ENCODE measurements around the gene HIBADH. TPM values are rescaled to one million over a fixed set of nuclear protein-coding genes. Genes with fewer than 3 reads are reported as not detected.
"Not testable (repeated sequence)": the region's sequence is repeated elsewhere in the genome, so short reads cannot be mapped to it uniquely, and the experiment has no call there.

The HIBADH gene
- total RNA-seq, 1 donor from 2014 or later = 33.7 TPM

DNA sequence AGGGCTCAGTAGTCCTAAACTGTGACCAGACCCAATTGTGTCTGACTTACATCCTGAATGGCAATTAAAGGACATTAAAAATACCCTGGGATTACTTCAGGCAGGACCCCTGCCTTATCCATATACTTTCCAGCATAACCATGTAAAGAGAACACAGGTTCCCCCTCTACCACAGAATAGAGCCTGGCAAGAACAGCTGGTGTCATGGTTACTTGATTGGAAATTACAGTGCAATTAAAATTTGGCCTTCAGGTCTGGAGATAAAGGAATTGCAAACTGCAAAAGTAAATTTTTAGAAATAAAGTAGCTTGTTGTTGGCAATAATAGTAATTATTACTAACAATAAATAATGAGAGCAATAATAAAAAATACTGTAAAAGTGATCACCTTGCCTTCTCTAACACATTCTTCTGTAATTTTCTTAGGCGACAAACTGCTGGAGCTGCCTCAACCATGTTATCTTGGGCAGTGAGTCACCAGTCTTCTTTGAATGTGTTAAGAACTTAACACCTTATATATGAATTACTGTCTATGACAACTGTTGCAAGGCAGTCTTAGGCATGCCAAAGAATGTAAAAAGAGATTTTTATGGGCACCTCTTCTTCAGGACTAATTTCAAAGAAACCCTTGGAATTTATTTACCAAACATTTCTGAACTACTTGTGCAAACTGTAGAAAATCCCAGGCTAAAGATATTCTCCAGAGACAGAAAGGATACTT, 53.7 kb downstream of the HIBADH start:
- intact Hi-C loops (cut with DNase I) = no loop called here
- DNase-seq (ENCODE audit: low spot score) = no peak
- ATAC-seq = no peak

DNA sequence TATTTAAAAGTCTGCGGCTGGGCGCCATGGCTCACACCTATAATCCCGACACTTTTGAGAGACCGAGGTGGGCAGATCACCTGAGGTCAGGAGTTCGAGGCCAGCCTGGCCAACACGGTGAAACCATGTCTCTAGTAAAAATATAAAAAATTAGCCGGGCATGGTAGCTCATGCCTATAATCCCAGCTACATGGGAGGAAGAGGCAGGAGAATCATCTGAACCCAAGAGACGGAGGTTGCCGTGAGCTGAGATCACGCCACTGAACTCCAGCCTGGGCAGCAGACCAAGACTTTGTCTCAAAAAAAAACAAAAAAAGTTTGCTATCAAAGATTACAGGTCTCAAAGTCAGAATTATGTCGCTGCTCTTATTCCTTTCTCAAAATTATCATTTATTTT, 55.5 kb downstream of the HIBADH start:
- intact Hi-C loops (cut with DNase I) = no loop called here
- no peak for ATAC-seq
- no peak for DNase-seq (ENCODE audit: low spot score)

DNA sequence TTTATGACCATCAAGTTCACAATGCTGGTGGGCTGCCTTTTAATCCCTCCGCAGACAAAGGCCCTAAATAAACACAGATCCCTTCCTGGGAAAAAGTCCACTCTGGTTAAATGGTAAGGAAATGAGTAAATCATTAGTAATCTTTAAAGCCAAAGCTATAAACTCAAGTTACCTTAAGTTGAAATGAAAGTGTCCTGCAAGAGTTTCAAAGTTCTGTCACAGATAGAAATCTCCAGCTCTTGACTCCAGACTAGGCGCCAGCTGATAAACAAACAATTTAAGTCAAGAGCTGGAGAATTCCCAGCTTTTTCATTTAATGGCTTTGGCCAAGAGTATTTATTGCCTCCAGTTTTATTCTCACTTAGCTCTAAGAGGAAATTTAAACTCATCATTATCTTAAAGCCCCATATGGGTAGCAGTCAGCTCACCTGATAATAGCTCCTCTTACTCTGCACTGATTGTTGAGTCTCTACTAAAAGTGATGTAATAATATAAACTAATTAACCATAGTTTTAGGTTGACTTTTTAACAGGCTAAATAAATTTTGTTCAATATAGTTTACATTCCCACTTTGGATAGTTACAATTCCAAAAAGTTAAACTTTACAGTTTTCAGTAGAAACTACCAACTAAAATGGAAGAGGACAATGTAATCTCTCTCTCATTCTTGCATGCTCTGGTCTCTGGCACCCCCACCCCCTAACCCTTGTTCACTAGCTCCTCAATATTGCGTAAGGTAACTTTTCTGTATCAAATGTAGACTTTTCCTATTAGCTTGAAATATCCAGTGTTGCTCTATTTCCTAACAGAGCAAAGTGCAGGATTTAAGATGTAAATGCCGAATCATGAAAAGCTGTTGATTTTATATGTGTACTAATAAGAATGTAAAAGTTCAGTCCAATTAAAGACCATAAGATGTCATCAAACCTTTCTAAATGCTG, 56.1 kb downstream of the HIBADH start:
- DNase-seq (ENCODE audit: low spot score) (no peak), ATAC-seq (no peak)
- intact Hi-C loops (cut with DNase I) = no loop called here

DNA sequence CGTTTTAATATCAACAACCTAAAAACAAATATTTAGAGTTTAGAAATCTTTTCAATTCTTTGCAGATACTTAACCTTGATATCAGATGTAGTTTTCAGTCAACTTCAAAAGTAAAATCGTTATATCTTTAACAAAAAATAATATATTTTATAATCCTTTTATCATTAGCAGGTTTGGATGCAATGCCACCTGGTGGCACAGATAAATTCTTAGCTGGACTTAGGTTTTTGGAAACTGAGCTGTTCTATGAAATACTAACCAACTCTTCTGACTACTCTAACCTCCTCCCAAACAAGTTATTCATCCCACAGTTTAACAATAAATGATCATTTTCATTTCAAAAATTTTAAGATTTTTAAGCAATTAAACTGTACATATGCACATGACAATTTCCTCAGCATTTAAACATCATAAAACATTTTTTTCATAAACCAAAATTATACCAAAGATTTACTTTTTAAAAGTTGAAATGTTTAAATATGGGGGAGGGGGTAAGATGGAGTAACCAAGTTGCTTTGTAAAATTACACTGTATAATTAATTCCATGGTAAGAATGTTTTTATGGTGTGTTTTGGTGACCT, 56.9 kb downstream of the HIBADH start:
- ATAC-seq = no peak
- intact Hi-C loops (cut with DNase I) = no loop called here
- no peak for DNase-seq (ENCODE audit: low spot score)

DNA sequence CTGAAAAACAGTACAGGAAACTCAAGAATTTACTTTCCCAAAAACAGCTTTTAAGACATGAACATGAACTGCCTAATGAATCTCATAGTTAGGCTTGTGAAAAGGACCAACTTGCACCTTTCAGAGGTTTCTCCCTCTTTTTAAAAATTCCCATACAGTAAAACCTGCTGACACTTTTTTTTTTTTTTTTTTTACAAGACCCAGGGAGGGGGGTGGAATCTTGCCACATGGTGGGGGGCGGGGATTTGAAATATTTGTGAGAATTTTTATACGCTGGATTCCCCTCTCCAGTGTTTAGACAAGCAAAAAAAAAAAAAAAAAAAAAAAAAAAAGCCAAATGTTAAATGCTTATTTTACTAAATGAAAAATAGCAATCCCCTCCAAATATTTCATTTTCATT, 57.4 kb downstream of the HIBADH start:
- DNase-seq (ENCODE audit: low spot score) = no peak
- no peak for ATAC-seq
- intact Hi-C loops (cut with DNase I) = no loop called here

DNA sequence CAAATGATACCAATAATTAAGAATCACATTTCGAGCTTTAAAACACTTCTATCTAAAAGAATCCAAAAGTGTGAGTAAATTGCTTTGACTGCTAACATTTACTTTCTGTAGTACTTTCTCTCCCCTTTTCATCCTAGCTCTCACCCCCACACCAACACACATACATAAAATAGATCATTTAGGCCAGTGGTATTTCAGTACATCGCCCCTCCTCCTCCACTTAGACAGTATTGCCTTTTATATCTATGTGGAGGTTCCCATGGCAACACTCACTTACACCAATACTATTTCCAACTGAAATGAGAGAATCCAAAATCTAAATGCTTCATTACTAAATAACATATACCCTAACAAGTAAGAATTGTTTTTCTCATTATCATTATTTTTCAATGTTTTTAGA, 58.9 kb downstream of the HIBADH start:
- ATAC-seq = no peak
- DNase-seq (ENCODE audit: low spot score) = no peak
- intact Hi-C loops (cut with DNase I) = loop anchor here (5.0 kb wide), 1 partner anchor 378 kb away; no protein-coding TSS in a partner anchor

DNA sequence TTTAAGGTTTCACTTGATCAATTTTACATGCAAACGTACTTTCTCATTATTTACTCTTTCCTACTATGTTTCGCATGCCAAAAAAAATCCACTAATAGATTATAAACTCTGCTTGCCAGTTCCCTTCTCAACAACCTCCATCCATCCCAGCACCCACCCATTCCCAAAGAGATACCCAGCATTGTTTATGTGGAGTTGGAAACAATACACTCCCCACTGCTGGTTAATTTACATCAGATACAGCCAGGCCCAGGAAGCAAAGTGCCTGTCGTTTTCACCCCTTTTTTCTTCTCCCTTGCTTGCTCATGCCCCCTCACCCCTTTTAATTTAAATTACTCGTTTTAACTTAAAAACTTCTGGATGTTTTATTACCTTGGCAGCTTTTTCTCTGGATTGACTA, 59.9 kb downstream of the HIBADH start:
- intact Hi-C loops (cut with DNase I) = loop anchor here (5.0 kb wide), 1 partner anchor 380 kb away; no protein-coding TSS in a partner anchor
- ATAC-seq = no peak

DNA sequence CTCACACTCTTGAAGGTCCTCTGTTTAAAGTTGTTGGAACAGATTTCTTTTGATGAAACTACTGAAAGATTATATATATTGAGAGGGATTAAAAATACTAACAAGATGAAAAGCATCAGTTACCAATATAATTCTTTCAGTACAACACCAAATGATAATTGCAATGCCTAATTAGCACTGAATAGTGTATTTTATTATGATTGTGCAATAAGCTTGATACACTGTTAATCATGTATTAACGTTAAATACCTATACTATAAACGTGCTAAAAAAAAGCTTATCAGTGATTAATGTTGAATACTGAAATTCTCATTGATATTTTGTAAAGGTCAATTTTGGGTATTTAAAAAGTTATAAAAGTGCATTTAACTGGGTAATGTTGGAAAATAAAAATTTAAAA, 61.5 kb downstream of the HIBADH start:
- ATAC-seq (no peak), DNase-seq (ENCODE audit: low spot score) (no peak)
- intact Hi-C loops (cut with DNase I) = loop anchor here (5.0 kb wide), 1 partner anchor 381 kb away; no protein-coding TSS in a partner anchor

More for the DNA sequence above, 59.9 kb downstream of the HIBADH start:
- DNase-seq (ENCODE audit: low spot score) = no peak

DNA sequence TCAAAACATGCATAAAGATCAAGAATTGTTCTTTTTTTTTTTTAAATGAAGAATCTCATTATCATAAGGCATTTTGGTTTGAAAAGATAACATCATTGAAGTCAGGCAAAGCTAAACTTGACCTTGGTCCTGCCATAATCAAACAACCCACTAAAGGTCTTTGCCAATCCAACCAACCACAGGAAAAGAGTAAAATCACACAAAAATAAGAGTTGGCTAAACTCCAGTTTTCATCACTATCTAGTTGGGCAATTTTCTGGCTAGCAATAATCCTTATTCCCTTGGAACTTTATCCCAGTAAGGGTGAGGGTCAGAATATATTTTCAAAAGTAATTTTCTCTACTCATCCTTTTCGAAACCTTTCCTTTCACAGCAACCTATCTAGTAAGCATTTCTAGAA, 62.4 kb downstream of the HIBADH start:
- ATAC-seq (no peak), DNase-seq (ENCODE audit: low spot score) (no peak)
- intact Hi-C loops (cut with DNase I) = loop anchor here (5.0 kb wide), 1 partner anchor 382 kb away; no protein-coding TSS in a partner anchor

DNA sequence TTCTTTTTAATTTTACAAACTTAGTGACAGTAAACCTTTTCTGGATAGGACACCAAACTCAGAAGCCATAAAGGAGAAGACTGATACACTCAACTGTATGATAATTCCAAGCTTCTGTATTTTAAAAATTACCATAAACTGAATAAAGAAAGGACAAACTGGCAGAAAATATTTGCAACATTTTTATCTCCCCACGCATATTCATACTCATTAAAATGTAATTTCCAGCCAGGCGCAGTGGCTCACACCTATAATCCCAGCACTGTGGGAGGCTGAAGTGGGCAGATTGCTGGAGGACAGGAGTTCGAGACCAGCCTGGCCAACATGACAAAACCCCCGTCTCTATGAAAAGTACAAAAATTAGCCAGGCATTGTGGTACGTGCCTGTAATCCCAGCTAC, 67.7 kb downstream of the HIBADH start:
- DNase-seq (ENCODE audit: low spot score) (no peak), ATAC-seq (no peak)
- intact Hi-C loops (cut with DNase I) = no loop called here

DNA sequence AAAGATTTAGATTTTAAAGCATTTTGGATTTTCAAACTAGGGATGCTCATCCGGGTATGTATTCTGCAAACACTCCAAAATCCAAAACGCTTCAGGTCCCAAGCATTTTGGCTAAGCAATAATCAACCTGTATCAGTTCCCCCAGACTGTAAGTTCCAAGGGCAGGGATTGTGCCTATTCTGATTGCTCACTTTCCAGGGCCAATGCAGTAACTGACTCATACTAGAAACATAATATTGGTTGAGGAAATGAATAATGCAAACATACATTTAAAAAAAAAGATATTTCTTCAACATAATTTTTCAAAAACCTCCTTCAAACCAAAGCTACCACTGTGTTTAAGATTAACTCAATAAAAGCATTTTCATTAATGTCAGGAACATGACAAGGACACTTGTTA, 69.5 kb downstream of the HIBADH start:
- DNase-seq (ENCODE audit: low spot score) = no peak
- no peak for ATAC-seq
- intact Hi-C loops (cut with DNase I) = no loop called here

DNA sequence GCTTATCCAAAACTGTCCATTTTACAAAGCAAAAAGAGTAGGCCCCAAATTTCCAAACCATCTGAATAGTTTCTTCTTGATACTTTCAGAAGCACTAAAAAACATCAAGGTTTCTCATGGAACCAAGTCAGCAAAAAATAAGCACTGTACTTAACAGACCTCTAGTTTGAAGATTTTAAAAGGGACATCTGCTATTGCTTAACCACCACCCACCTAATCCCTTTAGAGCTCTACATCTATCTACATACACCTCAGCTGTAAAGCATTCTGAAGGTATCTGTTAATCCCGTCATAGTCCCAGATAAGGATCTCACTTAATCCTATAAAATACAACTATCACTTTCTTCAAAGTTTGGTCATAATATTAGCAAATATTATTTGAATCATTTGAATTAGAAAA, 72.3 kb downstream of the HIBADH start:
- intact Hi-C loops (cut with DNase I) = no loop called here
- ATAC-seq (no peak), DNase-seq (ENCODE audit: low spot score) (no peak)

DNA sequence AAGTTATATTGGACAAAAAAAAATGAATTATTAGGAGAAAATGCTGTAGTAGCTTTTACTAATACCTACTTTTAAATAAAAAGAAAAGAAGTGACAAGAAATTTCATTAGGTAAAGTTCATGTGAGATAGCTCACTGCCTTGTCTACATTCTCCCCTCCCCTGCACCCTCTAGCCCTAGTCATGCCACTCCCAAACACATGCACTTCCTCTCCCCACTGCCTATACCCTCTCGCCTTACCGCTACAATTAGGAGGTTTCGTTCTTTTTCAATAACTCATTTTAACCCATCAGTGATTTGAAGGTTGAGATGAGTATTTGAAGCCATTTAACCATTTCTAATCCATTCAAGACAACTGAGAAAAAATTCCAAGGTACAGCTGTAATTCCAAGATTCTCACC, 75.3 kb downstream of the HIBADH start:
- intact Hi-C loops (cut with DNase I) = no loop called here
- ATAC-seq = no peak
- DNase-seq (ENCODE audit: low spot score) = no peak

DNA sequence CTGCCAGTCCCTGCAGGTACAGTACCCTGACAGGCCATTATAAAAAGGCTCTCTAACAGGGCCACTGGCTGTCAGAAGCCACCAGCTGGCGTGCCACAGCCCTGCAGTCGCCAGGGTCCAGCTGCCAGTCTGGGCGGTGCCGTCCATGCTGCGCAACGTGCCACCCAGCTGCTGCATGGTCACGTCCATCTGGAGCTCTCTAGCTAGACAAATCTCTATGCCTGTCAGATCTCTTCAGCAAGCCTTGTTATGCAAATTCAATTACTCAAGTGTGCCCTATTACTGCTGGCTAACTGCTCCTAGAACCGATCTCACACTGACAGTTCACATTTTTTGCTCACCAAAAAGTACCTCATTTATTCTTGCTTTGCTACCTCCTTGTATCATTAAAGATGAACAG, 75.9 kb downstream of the HIBADH start:
- DNase-seq (ENCODE audit: low spot score) = no peak
- ATAC-seq = no peak
- intact Hi-C loops (cut with DNase I) = no loop called here

DNA sequence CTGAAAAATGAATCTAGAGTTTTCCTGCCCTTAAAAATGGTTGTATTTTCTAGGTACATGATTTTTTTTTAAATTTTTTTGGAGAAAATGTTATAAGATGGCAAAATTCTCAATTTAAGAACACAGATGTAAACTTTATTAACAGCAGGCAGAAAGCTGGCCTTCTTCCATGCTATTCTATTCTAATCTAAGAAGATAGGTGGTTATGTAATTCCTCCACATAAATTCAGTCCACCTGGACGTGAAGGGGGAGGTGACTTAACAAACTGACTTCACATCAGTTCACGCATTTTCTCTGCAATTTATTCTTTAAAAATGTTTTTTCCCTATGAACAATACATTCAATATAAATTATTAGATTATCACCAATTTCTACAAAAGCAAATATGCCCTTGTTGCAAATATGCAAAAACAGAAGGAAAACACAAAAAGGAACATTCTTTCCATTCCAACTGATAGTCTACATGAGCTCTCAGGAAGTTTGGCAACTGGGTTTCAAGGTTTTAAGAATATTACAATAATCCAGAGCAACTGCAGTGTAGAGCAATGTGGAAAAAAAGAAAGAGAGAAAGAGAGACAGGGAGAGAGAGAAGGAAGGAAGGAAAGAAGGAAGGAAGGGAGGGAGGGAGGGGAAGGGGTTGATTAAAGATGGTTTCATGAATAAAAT, 76.8 kb downstream of the HIBADH start:
- DNase-seq (ENCODE audit: low spot score) (no peak), ATAC-seq (no peak)
- intact Hi-C loops (cut with DNase I) = no loop called here

DNA sequence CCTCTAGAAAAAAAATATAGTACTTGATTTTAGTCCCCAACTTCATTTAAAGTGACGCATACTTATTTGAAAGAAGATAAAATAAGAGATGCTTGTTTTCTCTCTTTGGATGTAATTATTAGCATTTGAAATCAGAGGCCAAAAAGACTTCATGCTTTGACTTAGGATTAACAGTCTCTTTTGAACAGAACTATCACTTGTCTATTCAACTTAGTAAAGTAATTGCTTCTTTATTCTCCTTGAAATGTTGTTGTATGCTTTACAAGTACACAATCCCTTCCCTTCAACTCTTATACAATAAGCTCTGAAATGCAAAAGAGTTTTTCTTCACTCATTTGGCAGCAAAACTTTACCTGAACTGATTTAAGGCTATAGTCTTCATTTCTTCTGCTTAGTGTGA, 80.8 kb downstream of the HIBADH start:
- DNase-seq (ENCODE audit: low spot score) = no peak
- intact Hi-C loops (cut with DNase I) = no loop called here
- ATAC-seq = no peak

DNA sequence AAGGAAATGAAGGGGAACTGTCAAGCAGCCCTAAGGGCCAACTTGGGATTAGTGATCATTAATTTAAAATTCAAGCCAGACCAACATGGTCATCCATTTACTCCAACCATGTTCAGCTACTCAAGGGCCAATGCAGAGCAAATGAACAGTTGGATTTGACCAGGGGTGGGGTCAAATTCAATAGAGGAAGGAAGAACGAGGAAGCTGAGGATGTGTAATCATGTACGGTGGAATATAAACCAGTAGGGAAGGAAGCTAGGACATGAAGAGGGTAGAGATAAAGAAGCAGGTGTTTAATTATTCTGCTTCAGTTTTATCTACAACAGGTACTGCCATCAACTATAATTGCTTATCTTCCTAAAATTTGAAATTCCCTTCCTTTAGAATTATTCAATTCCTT, 81.6 kb downstream of the HIBADH start:
- intact Hi-C loops (cut with DNase I) = no loop called here
- no peak for ATAC-seq

DNA sequence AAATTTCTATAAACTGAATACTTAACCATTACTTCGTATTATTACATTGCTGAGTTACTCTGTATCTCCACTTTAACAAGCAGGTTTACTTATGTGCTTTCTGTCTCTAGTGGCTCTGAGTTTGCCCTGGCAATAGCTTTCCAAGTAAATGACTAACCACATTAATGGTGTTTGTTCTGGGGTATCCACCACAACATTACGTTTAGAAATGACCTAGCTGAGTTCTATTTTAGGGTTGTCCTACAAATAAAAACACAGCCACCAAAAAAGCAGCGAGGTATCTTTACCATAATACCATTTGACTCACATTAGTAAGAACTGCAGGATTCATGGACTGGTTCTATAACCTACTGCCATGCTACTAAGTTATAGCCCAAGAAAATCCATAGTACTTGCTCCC, 83.1 kb downstream of the HIBADH start:
- no peak for ATAC-seq
- intact Hi-C loops (cut with DNase I) = loop anchor here (10.0 kb wide), 1 partner anchor 365 kb away; no protein-coding TSS in a partner anchor
- DNase-seq (ENCODE audit: low spot score) = no peak

More for the DNA sequence above, 81.6 kb downstream of the HIBADH start:
- no peak for DNase-seq (ENCODE audit: low spot score)

DNA sequence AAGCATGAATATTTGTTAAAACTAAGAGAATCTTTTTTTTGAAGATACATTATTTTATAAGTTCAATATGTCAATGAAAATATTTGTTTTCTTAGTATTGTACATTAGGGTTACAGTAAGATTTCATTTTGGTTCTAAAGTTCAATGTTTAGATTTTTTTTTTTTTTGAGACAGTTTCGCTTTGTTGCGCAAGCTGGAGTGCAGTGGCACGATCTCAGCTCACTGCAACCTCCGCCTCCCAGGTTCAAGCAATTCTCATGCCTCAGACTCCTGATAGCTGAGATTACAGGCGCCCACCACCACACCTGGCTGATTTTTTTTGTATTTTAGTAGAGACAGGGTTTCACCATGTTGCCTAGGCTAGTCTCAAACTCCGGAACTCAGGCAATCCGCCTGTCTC, 84.5 kb downstream of the HIBADH start:
- ATAC-seq; DNase-seq (ENCODE audit: low spot score): not testable (repeated sequence)
- intact Hi-C loops (cut with DNase I) = loop anchor here (10.0 kb wide), 1 partner anchor 363 kb away; no protein-coding TSS in a partner anchor
